DND-41 (cell line): ENCODE measurements around the gene ADAMTSL2.

Experiments
- ATAC-seq: fragments of 200-7000 bp; cut with Tn5 transposase; 3 replicates; pipeline ENCODE4 v1.9.1; 2021; ENCODE audit warnings: low read depth; ENCODE audit not compliant: insufficient read depth
- DNase-seq: peaks from one replicate; pipeline ENCODE4 v3.0.0-alpha.2; 2020
- H2AFZ ChIP-seq: 2 replicates; pipeline ENCODE4 v1.6.0; 2012; ENCODE audit warnings: low read depth, low read length
- H3K27ac ChIP-seq: 2 replicates; pipeline ENCODE4 v1.5.1; 2012; ENCODE audit warnings: low read length, inconsistent platforms
- H3K27me3 ChIP-seq: fragments of 200-600 bp; sonication (generic); 2 replicates; pipeline ENCODE4 v1.6.0; 2012; ENCODE audit warnings: low read length, mild to moderate bottlenecking, inconsistent platforms; ENCODE audit not compliant: insufficient read depth, poor library complexity
- H3K36me3 ChIP-seq: 2 replicates; pipeline ENCODE4 v1.5.1; 2012; ENCODE audit warnings: low read length, inconsistent platforms; ENCODE audit not compliant: insufficient read depth
- H3K4me1 ChIP-seq: 2 replicates; pipeline ENCODE4 v1.5.1; 2012; ENCODE audit warnings: mild to moderate bottlenecking, low read length; ENCODE audit not compliant: insufficient read depth
- H3K4me2 ChIP-seq: 2 replicates; pipeline ENCODE4 v1.6.0; 2012; ENCODE audit warnings: mild to moderate bottlenecking, moderate library complexity, low read length, inconsistent platforms; ENCODE audit not compliant: insufficient read depth
- H3K4me3 ChIP-seq, 2 experiments: fragments of 200-600 bp in 1 of 2; shearing (Covaris generic) in 1 of 2; 2 replicates each; pipeline ENCODE4 v1.5.1; 2012 to 2016; ENCODE audit warnings: inconsistent platforms in 2 of 2, low read length in 2 of 2, mild to moderate bottlenecking in 2 of 2, low read depth in 1 of 2, moderate library complexity in 1 of 2
- H3K79me2 ChIP-seq: 2 replicates; pipeline ENCODE4 v1.6.0; 2012; ENCODE audit warnings: low read length, inconsistent platforms; ENCODE audit not compliant: insufficient read depth
- H3K9ac ChIP-seq: 2 replicates; pipeline ENCODE4 v1.6.0; 2012; ENCODE audit warnings: low read depth, mild to moderate bottlenecking, inconsistent platforms, low read length, moderate library complexity
- H3K9me3 ChIP-seq: 2 replicates; pipeline ENCODE4 v1.5.1; 2012; ENCODE audit warnings: low read length, moderate library complexity, mild to moderate bottlenecking, inconsistent platforms; ENCODE audit not compliant: insufficient read depth, severe bottlenecking
- H4K20me1 ChIP-seq: 2 replicates; pipeline ENCODE4 v1.6.0; 2012; ENCODE audit warnings: low read length; ENCODE audit not compliant: insufficient read depth
- EZH2 ChIP-seq: IDR thresholded peaks from 3 replicates; pipeline ENCODE4 v1.6.1; 2012; ENCODE audit warnings: borderline replicate concordance, low read depth, mild to moderate bottlenecking, moderate library complexity, low read length, inconsistent platforms; ENCODE audit not compliant: severe bottlenecking
- TF ChIP-seq, protein P1 (sequence below): IDR thresholded peaks from 2 replicates; pipeline ENCODE4 v1.5.1; 2012; ENCODE audit warnings: borderline replicate concordance, low read length, moderate library complexity, mild to moderate bottlenecking; ENCODE audit not compliant: poor library complexity, severe bottlenecking; ENCODE audit errors: extremely low read depth

The ADAMTSL2 gene

DNA sequence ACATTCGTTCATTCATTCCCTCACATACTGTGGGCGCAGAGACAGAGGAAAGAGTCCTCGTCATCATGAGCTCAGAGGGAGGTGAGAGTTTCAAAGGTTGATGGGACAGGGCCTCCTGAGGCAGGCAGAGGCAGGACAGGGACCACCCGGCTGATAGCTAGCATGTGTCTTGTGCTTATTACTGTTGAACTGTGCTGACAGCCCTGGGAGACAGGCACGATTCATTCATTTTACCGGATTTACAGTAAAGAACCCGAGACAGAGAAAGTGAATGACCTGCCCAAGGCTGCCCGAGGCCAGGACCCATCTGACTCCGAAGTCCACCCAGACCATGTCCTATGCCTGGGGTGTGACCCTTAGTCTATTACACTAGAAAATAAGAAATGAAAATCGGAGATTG lies 79.6 kb downstream of the ADAMTSL2 start:
- no peak overlapping the region for H3K4me2 ChIP-seq
- peaks cover 1% of the 10 kb centered on the region; the same call in 1 of the 2 replicates for H3K4me1 ChIP-seq
- no peak overlapping the region for H2AFZ ChIP-seq
- H3K9ac ChIP-seq = no peak overlapping the region
- no peak for TF ChIP-seq EZH2
- TF ChIP-seq, protein P1, sequence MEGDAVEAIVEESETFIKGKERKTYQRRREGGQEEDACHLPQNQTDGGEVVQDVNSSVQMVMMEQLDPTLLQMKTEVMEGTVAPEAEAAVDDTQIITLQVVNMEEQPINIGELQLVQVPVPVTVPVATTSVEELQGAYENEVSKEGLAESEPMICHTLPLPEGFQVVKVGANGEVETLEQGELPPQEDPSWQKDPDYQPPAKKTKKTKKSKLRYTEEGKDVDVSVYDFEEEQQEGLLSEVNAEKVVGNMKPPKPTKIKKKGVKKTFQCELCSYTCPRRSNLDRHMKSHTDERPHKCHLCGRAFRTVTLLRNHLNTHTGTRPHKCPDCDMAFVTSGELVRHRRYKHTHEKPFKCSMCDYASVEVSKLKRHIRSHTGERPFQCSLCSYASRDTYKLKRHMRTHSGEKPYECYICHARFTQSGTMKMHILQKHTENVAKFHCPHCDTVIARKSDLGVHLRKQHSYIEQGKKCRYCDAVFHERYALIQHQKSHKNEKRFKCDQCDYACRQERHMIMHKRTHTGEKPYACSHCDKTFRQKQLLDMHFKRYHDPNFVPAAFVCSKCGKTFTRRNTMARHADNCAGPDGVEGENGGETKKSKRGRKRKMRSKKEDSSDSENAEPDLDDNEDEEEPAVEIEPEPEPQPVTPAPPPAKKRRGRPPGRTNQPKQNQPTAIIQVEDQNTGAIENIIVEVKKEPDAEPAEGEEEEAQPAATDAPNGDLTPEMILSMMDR = no peak
- DNase-seq (no peak), ATAC-seq (no peak)
- H4K20me1 ChIP-seq = no peaks in the 10 kb centered on the region
- H3K9me3 ChIP-seq = no peaks in the 10 kb centered on the region
- H3K79me2 ChIP-seq = no peaks in the 10 kb centered on the region
- no peaks in the 10 kb centered on the region for H3K36me3 ChIP-seq
- no peaks in the 10 kb centered on the region for H3K27me3 ChIP-seq
- no peak overlapping the region for H3K4me3 ChIP-seq
- no peak overlapping the region for H3K27ac ChIP-seq

- Histone ChIP-seq H3K4me3 (no peak overlapping the region), H3K4me2 (no peak overlapping the region), H3K36me3 (no peaks in the 10 kb centered on the region), H3K9ac (no peak overlapping the region), H3K27me3 (no peaks in the 10 kb centered on the region), H3K9me3 (no peaks in the 10 kb centered on the region), H2AFZ (no peak overlapping the region), H3K79me2 (no peaks in the 10 kb centered on the region), H3K4me1 (peaks cover 7% of the 10 kb centered on the region), H4K20me1 (no peaks in the 10 kb centered on the region), H3K27ac (no peak overlapping the region)
- TF ChIP-seq, protein P1 = no peak
- no peak for TF ChIP-seq EZH2
- DNase-seq = no peak
- no peak for ATAC-seq
Observed at GRCh38 chr9:133614678-133615077, 80.2 kb downstream of the ADAMTSL2 start.

DNA sequence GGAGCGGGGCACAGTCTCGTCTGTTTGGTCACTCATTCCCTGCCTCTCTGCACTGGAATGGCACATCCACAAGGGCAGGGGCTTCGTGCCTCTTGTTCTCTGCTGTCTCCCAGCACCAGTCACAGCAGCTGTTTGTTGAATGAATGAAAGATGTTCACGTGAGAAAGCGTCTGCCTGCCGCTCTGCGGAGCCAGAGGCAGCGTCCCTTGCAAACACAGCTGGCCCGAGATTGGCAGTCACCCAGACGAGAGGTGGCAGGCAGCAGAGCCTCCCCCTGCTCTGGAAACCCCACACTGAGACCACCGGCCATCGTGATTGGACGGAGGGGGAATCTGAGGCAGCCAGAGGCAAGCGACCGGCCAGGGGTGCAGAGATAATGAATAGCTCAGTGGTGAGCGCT lies 80.7 kb downstream of the ADAMTSL2 start:
- TF ChIP-seq, protein P1 = no peak
- TF ChIP-seq EZH2 = no peak
- no peak overlapping the region for H3K27ac ChIP-seq
- ATAC-seq = no peak
- H3K4me3 ChIP-seq = no peak overlapping the region
- no peaks in the 10 kb centered on the region for H3K9me3 ChIP-seq
- H3K79me2 ChIP-seq = no peaks in the 10 kb centered on the region
- no peak overlapping the region for H3K4me2 ChIP-seq
- H4K20me1 ChIP-seq = no peaks in the 10 kb centered on the region
- no peak overlapping the region for H3K9ac ChIP-seq
- DNase-seq = no peak
- no peaks in the 10 kb centered on the region for H3K36me3 ChIP-seq
- H3K27me3 ChIP-seq = no peaks in the 10 kb centered on the region
- no peak overlapping the region for H2AFZ ChIP-seq
- peaks cover 12% of the 10 kb centered on the region for H3K4me1 ChIP-seq
